HG03565 (cell line): ENCODE measurements around the gene AMELY.
"Not testable (repeated sequence)": the region's sequence is repeated elsewhere in the genome, so short reads cannot be mapped to it uniquely, and the experiment has no call there.

Experiments used
- ATAC-seq: cut with Tn5 transposase; IDR thresholded peaks from one replicate; pipeline ENCODE4 v1.9.1; 2021; ENCODE audit warnings: mild to moderate bottlenecking, moderate library complexity; ENCODE audit not compliant: unreplicated experiment

The AMELY gene

GRCh38 chrY:6911253-6911881 is at the start of gene AMELY:
AMELY (minus strand) TSS chrY:6911752; CDS start chrY:6872608, 39,144 bp downstream.
- ATAC-seq: no peak

DNA sequence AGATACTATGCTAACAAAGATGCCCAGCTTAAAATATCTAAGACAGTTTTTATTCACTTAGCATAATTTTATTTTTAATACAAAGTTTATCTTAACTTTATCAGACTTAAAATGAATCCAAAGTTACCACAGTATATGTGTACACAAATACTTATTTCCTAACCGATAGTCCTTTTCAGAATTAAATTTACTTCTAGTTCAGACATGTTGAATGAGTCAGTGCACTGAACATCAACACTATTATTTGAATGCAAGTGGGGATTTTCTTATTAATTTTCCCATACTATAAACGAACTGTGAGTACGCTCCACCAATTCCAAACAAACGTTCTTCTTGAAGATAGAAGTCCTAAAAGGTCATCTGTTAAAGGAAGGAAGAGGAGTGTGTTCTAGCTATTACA is 38.4 kb upstream of the AMELY start:
- no peak for ATAC-seq

GRCh38 chrY:6948378-6948777 is 36.8 kb upstream of the AMELY start:
- ATAC-seq: no peak

GRCh38 chrY:6947695-6948094 is 36.1 kb upstream of the AMELY start:
- no peak for ATAC-seq

- no peak for ATAC-seq
Measured at GRCh38 chrY:6935497-6935896, 23.9 kb upstream of the AMELY start.

DNA sequence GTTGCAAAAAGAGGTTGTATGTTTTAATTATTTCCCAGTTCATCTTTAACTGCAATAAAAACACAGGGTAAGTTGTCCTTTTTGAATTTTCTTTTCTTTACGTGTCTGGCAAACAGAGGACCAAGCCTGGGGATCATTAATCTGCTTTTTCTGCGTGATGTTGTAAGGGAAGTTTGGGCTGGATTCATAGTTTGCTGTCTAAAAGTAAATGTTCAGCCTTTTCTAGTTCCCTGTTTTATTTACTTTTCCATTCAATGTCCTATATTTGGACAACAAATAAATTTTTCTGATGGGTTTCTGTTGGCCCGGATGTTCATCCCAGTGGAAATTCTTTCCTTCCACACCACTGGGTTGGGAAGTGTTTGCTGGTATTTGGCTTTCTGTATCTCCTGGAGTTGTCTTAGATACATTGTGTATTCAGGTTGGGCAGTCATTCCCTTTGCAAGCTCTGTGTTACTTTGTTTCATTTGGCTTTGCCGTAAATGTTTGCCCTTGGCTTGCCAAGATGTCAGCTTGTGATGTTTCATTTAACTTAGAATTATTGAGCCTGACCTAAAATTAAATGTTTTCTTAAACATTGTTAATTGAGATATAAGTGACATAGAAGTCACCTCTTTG is 20.3 kb upstream of the AMELY start:
- no peak for ATAC-seq

GRCh38 chrY:6929237-6929636 is 17.7 kb upstream of the AMELY start:
- ATAC-seq: no peak

- no peak for ATAC-seq
Measured at GRCh38 chrY:6928265-6928664, 16.7 kb upstream of the AMELY start.

- no peak for ATAC-seq
Measured at GRCh38 chrY:6921061-6921460, 9.5 kb upstream of the AMELY start.

GRCh38 chrY:6913362-6913761 is 1.8 kb upstream of the AMELY start:
- ATAC-seq: no peak

GRCh38 chrY:6910372-6911252 is 940 bp downstream of the AMELY start, which contains the start of gene TBL1Y:
TBL1Y (plus strand) TSS chrY:6910697; CDS start chrY:7025085, 114,388 bp downstream.
- no peak for ATAC-seq

DNA sequence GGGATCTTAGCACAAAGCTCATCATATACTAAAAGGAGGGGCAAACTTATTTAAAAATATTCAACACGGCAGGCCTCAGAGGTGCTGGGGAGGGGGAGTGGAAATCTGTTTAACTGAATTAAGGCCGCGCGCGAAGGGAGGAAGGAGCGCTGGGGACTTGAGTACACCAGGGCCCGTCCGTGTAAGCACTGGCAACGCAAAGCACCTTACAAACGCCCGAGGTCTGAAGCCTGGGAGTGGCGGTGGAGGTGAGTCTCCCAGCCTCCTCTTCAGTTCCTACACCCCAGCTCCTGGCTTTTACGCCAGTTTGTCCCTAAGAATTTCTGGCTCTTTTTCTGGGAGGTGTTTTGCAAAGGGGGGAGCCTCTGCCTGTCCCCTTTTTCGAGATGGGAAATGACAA is 1.7 kb downstream of the AMELY start:
- ATAC-seq: no peak

GRCh38 chrY:6909118-6909521 is 2.4 kb downstream of the AMELY start:
- no peak for ATAC-seq

- ATAC-seq: not testable (repeated sequence)
Measured at GRCh38 chrY:6908021-6908420, 3.5 kb downstream of the AMELY start.

DNA sequence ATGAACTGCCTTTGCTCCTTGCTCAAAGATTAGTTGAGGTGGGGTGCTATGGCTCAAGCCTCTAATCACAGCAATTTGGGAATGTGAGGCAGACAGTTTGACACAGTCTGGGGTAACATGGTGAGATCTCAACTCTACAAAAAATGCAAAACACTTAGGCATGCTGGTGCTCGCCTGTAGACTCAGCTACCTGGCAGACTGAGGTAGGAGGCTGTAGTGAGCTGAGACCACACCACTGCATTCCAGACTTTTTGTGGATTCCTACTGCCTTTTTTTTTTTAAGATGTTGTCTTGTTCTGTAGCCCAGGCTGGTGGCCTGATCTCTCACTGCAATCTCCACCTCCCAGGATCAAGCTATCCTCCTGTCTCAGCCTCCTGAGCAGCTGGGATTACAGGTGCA is 4.0 kb downstream of the AMELY start:
- no peak for ATAC-seq

DNA sequence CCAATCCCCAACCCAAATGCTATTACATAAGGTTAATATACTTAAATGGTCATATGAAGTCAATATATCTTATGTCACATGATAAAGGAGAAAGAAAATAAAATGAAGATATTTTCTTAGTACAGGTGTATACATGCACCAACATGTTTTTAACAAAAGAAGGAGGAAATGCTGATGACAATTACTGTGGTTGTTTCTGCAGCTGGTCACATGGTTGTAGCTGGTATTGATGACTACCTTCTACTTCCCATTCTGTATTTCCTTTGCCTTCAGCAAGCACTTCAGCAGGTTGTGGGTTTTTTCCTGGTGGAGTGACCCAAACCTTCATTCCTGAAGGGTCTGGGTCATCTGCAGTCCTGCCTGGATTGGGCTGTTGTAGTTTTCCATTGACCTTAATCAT is 9.4 kb downstream of the AMELY start:
- not testable (repeated sequence) for ATAC-seq

- ATAC-seq: no peak
Measured at GRCh38 chrY:6895236-6895635, 16.3 kb downstream of the AMELY start.

GRCh38 chrY:6894496-6894895 is 17.1 kb downstream of the AMELY start:
- ATAC-seq: no peak

GRCh38 chrY:6849384-6849783 is 62.2 kb downstream of the AMELY start:
- no peak for ATAC-seq

GRCh38 chrY:6842650-6843049 is 68.9 kb downstream of the AMELY start:
- not testable (repeated sequence) for ATAC-seq
